Fibroblast of skin of abdomen (primary cell): ENCODE results near the gene BACE2.
"Not testable (repeated sequence)": the region's sequence is repeated elsewhere in the genome, so short reads cannot be mapped to it uniquely, and the experiment has no call there.

ENCODE experiments used
- DNase-seq: peaks from one replicate; pipeline ENCODE4 v3.0.0-alpha.2; 2013

BACE2 gene

GRCh38 chr21:41282412-41282811 is 114.5 kb downstream of the BACE2 start:
- DNase-seq: no peak

GRCh38 chr21:41283211-41283818 is 115.4 kb downstream of the BACE2 start:
- peak; percentile 83 for DNase-seq

DNA sequence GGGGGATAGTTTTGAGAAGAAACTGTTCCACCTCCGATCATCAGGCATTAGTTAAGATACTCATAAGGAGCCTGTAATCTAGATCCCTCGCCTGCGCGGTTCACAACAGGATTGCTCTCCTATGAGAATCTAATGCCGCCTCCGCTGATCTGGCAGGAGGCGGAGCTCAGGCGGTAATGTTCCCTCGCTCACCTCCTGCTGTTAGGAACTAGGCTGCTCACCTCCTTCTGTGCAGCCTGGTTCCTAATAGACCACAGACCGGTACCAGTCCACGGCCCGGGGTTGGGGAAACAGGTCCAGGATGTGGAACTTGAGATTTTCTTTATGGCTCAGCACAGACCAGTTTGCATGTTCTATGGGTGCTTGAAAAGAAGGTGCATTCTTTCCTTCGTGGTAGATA is 121.5 kb downstream of the BACE2 start:
- DNase-seq: no peak

GRCh38 chr21:41290106-41290799 is 122.3 kb downstream of the BACE2 start:
- DNase-seq: no peak

DNA sequence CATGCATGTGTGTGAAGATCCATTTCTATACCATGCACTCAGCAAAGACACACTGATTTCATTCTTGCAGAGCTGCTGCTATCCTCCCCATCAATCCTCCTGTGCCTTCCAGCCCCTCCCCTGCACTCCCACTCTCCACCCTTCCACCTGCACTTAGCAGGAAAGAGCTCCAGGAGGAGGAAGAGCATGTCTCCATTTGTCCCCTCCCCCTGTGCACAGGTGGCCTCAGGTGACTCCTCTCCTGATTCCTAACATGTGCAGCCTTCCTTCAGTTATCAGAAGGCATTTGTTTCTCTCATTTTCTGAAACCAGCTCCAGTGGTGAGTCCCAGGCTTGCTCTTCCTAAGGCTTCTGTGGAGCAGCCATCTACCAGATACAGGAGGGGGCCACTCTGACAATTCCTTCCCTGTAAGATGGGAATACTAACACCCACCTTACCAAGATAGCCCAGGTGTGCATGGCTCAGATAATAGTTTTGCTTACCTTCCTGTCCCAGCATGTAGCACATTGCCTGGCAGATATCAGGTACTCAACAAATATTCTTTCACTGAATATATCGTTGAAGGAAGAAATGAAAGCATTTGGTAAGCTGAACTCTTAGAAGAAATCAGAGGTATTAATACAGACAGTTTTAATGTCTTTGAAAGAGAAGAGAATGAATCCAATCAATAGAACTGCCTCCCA is 126.7 kb downstream of the BACE2 start:
- DNase-seq: no peak

GRCh38 chr21:41295721-41296254 is 127.8 kb downstream of the BACE2 start:
- DNase-seq: no peak

GRCh38 chr21:41302976-41303375 is 135.0 kb downstream of the BACE2 start:
- DNase-seq: no peak

- DNase-seq: no peak
Observed at GRCh38 chr21:41304068-41304720, 136.2 kb downstream of the BACE2 start.

DNA sequence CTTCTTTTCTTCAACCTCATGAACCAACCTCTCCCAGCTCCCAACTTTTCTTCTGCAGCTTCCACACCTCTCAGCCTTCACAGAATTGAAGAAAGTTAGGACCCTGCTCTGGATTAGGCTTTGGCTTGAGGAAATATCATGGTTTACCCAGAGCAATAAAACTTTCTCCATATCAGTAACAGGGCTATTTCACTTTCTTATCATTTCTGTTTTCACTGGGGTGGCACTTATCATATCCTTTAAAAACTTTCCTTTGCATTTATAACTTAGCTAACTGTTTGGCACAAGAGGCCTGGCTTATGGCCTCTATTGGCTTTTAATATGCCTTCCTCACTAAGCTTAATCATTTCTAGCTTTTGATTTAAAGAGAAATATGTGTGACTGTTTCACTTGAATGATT is 139.3 kb downstream of the BACE2 start:
- no peak for DNase-seq

GRCh38 chr21:41313285-41314164 is 145.6 kb downstream of the BACE2 start:
- not testable (repeated sequence) for DNase-seq

DNA sequence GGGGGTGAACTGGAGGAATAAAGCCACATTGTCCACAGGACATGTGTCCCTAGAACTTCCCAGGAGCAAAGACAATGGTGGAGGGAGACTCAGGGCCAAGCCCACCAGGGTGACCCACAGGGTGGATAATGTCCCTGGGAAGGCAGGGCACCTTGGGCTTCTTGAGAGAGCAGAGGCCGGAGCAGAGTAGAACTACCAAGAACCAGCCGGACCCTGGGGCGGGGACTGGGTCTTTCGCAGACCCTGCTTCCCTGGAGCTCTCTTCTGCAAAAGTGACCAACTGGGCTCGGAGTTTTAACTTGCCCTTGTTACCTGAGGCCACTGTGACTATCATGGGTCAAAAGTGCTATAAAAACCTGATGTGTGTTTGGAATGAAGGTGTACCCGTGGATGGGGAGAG is 147.8 kb downstream of the BACE2 start:
- no peak for DNase-seq

DNA sequence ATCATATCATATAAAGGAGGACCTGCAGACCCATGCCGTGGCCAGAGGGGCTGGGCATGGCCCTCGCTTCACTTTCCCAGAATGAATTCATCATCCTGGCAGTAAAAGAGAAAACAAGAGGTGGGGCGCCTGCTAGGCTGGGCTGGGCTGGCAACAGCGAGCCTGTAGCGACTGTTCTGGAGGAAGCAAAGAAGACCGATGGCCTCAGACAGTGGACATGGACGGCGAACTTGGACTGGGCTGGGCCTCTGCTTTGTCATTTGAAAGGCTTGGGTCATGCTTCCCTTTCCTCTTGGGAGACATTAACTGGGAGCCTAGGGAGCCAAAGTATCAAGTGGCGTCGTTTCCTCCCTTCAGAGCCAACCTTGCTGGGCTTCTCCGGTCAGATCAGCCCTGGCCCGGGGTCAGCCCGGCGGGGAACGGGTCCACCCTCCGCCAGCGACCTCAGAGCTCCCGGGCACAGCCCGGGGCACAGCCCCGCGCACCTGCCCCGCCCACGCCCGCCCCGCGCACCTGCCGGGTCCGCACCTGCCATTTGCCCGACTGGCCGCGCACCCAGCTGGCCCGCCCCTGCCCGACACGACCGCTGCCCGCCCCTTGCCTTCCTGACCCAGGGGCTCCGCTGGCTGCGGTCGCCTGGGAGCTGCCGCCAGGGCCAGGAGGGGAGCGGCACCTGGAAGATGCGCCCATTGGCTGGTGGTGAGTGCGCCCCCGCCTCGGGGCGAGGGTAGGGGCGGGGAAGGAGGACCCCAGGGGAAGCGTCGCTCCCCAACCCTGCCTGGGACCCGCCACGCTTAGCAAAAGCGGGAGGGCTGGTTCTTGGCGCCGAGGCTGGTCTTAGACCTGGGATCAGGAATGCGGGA is 148.5 kb downstream of the BACE2 start, which contains the start of gene FAM3B:
FAM3B (plus strand) TSS at position 602 of the 863 bp plus-strand sequence; CDS start at position 681, 79 bp downstream.
- no peak for DNase-seq

DNA sequence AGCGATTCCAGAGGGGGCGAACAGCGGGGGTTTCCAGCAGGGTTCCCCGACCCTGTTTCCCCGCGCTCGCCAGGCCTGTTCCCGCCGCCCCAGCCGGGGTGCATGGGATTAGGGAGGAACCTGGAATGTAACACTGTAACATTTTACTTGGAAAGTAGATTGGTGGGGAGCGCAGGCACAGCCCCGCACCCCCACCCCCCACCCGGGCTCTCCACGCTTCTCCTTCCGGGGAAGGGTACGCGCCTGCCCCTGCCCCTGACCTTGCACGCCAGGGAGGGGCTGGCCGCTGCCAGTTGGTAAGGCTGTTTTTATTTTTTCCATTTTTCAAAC is 149.1 kb downstream of the BACE2 start:
- no peak for DNase-seq

DNA sequence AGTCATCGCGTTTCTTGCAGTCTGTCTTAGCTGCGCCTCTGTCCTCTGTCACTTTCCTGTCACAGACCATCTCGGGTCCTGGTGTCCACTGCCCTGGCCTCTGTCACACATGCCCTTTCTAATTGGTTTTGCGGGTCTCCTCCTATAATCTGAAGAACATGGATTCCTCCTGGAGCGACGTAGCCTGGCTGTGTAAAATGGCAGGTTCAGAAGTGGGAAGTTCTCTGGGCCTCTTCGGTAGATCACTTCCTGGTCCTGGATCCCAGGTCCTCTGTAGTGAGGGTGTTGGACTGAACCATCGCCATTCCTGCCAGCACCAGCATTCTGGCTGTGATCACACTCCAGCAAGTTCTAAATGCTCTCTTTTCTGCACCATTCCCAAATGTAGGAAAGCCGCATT is 149.5 kb downstream of the BACE2 start:
- DNase-seq: no peak

DNA sequence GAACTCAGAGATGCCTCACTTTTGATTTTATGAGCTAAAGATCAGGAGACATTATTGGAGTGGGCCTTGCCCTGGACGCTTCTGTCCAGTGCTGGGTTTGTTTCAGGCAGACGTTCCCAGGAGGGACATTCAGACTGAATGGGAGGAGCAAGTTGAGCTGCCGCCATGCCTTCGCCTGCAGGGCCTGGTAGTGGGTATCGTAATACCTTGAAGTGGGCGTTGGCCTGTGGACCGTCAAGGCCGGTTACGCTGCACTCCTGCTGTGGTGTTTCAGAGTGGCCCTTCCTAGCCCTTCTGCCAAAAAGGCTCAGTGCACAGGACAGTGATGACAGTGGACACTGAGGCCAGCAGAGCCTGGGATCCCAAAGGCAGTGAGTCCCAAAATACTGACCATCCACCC is 150.3 kb downstream of the BACE2 start:
- no peak for DNase-seq

GRCh38 chr21:41319273-41319672 is 151.3 kb downstream of the BACE2 start:
- DNase-seq: no peak

GRCh38 chr21:41321211-41321907 is 153.4 kb downstream of the BACE2 start:
- no peak for DNase-seq

- no peak for DNase-seq
Observed at GRCh38 chr21:41321908-41322495, 154.0 kb downstream of the BACE2 start.

DNA sequence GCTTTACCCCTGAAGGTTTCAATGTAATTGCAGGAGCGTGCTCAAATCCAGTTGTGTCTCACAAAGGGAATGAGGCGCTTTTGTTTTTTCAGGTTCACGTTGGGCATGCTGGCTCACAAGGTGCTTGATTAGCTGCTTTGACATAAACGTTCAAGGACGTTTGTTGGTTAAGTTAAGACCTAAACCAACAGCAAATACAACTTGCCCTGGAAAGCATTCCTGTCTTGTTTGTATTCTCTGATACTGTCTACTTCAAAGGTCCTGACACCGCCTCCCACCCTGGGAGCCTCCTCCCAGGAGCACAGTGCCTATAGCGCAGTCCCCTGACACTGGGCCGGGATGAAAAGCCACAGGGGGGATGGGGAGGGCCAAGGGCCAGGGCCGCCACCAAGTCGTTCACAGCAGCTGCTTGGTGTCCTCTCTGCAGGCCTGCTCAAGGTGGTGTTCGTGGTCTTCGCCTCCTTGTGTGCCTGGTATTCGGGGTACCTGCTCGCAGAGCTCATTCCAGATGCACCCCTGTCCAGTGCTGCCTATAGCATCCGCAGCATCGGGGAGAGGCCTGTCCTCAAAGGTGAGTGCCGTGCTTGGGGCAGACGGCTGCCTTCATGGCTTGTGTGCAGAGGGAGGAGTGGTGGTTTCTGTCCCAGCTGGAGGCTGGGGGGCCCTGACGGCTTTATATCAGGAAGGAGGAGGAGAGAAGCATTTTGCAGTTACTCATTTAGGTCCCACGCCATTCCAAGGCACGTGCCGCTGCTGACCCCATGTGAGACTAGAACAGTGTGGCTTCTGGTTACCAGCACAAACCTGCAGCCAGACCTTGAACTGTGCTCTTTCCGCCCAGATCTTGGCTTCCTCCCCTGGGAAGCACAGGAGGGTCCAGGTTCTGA is 154.8 kb downstream of the BACE2 start:
- no peak for DNase-seq
